A673 (cell line): ENCODE data around the gene BMP2K. TPM values are rescaled to one million over a fixed set of nuclear protein-coding genes. Genes with fewer than 3 reads are reported as not detected.

Experiments
- BruUV-seq: library from RNA; stranded (reverse); fragments of 400-500 nt; replicated peaks from 2 replicates; lab custom pipeline; 2021; lab: Mats Ljungman, UMichigan
- CTCF ChIA-PET: fragments of 300-600 bp; sonication (Branson Sonifier 250); formaldehyde crosslinking; loops from one replicate; lab custom pipeline; 2022; ENCODE audit warnings: antibody characterized with exemption; lab: Charles Lee
- POLR2A ChIA-PET: fragments of 300-600 bp; sonication (Branson Sonifier 250); formaldehyde crosslinking; loops from one replicate; lab custom pipeline; 2022; ENCODE audit warnings: antibody characterized with exemption; ENCODE audit not compliant: low non-redundant PET; lab: Charles Lee
- DNase-seq: peaks from one replicate; pipeline ENCODE4 v3.0.0-alpha.2; 2015; ENCODE audit warnings: low spot score
- H3K27ac ChIP-seq: fragments of 200-600 bp; sonication (generic); 2 replicates; pipeline ENCODE4 v1.5.1; 2016; ENCODE audit warnings: mixed run types, low read depth, mild to moderate bottlenecking, mixed read lengths, antibody characterized with exemption, low read length; ENCODE audit not compliant: poor library complexity, severe bottlenecking
- H3K27me3 ChIP-seq: fragments of 200-600 bp; sonication (generic); replicated peaks from 2 replicates; pipeline ENCODE4 v1.6.1; 2017; ENCODE audit warnings: mixed run types, low read depth, mild to moderate bottlenecking, mixed read lengths, antibody characterized with exemption, low read length; ENCODE audit not compliant: insufficient read depth, poor library complexity
- H3K36me3 ChIP-seq: fragments of 200-600 bp; sonication (generic); 2 replicates; pipeline ENCODE4 v1.6.1; 2016; ENCODE audit warnings: mixed run types, mild to moderate bottlenecking, mixed read lengths, antibody characterized with exemption, low read length; ENCODE audit not compliant: insufficient read depth, poor library complexity, severe bottlenecking
- H3K4me1 ChIP-seq: fragments of 200-600 bp; sonication (generic); 2 replicates; pipeline ENCODE4 v1.6.1; 2017; ENCODE audit warnings: mixed run types, mild to moderate bottlenecking, mixed read lengths, antibody characterized with exemption, low read length; ENCODE audit not compliant: insufficient read depth, poor library complexity, severe bottlenecking
- H3K4me3 ChIP-seq: fragments of 200-600 bp; sonication (generic); 2 replicates; pipeline ENCODE4 v1.5.1; 2016; ENCODE audit warnings: low read depth, mixed run types, mild to moderate bottlenecking, mixed read lengths, low read length; ENCODE audit not compliant: poor library complexity, severe bottlenecking
- H3K9me3 ChIP-seq: fragments of 200-600 bp; sonication (generic); 2 replicates; pipeline ENCODE4 v1.6.1; 2016; ENCODE audit warnings: mixed run types, low read depth, mild to moderate bottlenecking, mixed read lengths, antibody characterized with exemption, low read length; ENCODE audit not compliant: poor library complexity, severe bottlenecking
- CTCF ChIP-seq: fragments of 300-800, 200-600 bp; sonication (generic); conservative IDR thresholded peaks from 2 replicates; pipeline ENCODE4 v1.5.1; 2017; ENCODE audit warnings: low read depth, mild to moderate bottlenecking, antibody characterized with exemption, low read length, moderate library complexity, mixed read lengths
- EZH2 ChIP-seq: fragments of 200-600 bp; sonication (generic); IDR thresholded peaks from 2 replicates; pipeline ENCODE4 v1.6.1; 2017; ENCODE audit warnings: borderline replicate concordance, low read depth, mild to moderate bottlenecking, mixed read lengths, antibody characterized with exemption, low read length; ENCODE audit not compliant: poor library complexity, severe bottlenecking
- intact Hi-C: fragments of 100-400 bp; cut with micrococcal nuclease; formaldehyde crosslinking; loops from one replicate; pipeline ENCODE4 v1.10.0; 2022; ENCODE audit not compliant: unreplicated experiment
- total RNA-seq: library from RNA; stranded (reverse); gene quantifications from 2 replicates; pipeline ENCODE4 v1.2.3, GENCODE V29; 2021

The BMP2K gene
- total RNA-seq, 1 experiment from 2014 or later: 14.3 TPM

DNA sequence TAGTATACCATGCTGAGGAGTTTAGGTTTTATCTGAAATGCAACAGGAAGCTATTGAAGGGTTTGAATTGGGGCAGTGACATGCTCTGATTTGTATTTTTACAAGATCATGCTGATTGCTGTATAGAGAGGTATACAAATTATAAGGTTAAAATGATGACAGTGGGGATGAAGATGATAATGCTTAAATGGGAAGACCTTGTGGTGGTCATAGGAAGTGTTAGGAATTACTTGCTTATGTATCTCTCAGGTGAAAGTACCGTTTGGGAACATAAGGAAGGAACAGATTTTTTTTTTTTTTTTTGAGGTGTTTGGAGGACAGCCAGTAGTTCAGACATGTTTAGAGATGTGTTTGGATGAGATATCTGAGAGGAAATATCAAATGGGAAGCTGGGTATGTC is 5.0 kb downstream of the BMP2K start:
- no peaks in the 10 kb centered on the region for H3K27me3 ChIP-seq
- ChIA-PET CTCF (no interaction called here), POLR2A (no interaction called here)
- TF ChIP-seq CTCF (no peak), EZH2 (no peak)
- no TSS peak for BruUV-seq
- no peaks in the 10 kb centered on the region for H3K36me3 ChIP-seq
- peaks cover 13% of the 10 kb centered on the region for H3K4me1 ChIP-seq
- intact Hi-C loops: no loop called here
- DNase-seq: no peak
- H3K27ac ChIP-seq: no peak overlapping the region
- H3K4me3 ChIP-seq: no peak overlapping the region
- no peaks in the 10 kb centered on the region for H3K9me3 ChIP-seq

GRCh38 chr4:78781924-78782323 is 5.8 kb downstream of the BMP2K start:
- TF ChIP-seq CTCF: no peak
- TF ChIP-seq EZH2: no peak
- no peaks in the 10 kb centered on the region for H3K27me3 ChIP-seq
- H3K9me3 ChIP-seq: no peaks in the 10 kb centered on the region
- H3K36me3 ChIP-seq: no peaks in the 10 kb centered on the region
- H3K27ac ChIP-seq: no peak overlapping the region
- BruUV-seq: no TSS peak
- H3K4me3 ChIP-seq: no peak overlapping the region
- ChIA-PET CTCF (no interaction called here), POLR2A (no interaction called here)
- no peak for DNase-seq
- intact Hi-C loops: no loop called here
- peaks cover 13% of the 10 kb centered on the region for H3K4me1 ChIP-seq

GRCh38 chr4:78784236-78784865 is 8.2 kb downstream of the BMP2K start:
- no peaks in the 10 kb centered on the region for H3K9me3 ChIP-seq
- CTCF ChIA-PET: no interaction called here
- no peak for TF ChIP-seq CTCF
- TF ChIP-seq EZH2: no peak
- no peak overlapping the region for H3K27ac ChIP-seq
- H3K36me3 ChIP-seq: no peaks in the 10 kb centered on the region
- intact Hi-C loops: no loop called here
- no peaks in the 10 kb centered on the region for H3K27me3 ChIP-seq
- no peak for DNase-seq
- no TSS peak for BruUV-seq
- H3K4me1 ChIP-seq: peaks cover 1% of the 10 kb centered on the region
- H3K4me3 ChIP-seq: no peak overlapping the region
- POLR2A ChIA-PET: no interaction called here
